HG03521 (cell line): ENCODE data around the gene MGRN1.

Experiments
- ATAC-seq: cut with Tn5 transposase; IDR thresholded peaks from one replicate; pipeline ENCODE4 v1.9.1; 2021; ENCODE audit warnings: mild to moderate bottlenecking, moderate library complexity; ENCODE audit not compliant: unreplicated experiment

Gene MGRN1

GRCh38 chr16:4668313-4668960, 43.8 kb downstream of the MGRN1 start:
- ATAC-seq, result no peak

- no peak for ATAC-seq
These were observed 48.9 kb downstream of the MGRN1 start for GRCh38 chr16:4673387-4674046.

DNA sequence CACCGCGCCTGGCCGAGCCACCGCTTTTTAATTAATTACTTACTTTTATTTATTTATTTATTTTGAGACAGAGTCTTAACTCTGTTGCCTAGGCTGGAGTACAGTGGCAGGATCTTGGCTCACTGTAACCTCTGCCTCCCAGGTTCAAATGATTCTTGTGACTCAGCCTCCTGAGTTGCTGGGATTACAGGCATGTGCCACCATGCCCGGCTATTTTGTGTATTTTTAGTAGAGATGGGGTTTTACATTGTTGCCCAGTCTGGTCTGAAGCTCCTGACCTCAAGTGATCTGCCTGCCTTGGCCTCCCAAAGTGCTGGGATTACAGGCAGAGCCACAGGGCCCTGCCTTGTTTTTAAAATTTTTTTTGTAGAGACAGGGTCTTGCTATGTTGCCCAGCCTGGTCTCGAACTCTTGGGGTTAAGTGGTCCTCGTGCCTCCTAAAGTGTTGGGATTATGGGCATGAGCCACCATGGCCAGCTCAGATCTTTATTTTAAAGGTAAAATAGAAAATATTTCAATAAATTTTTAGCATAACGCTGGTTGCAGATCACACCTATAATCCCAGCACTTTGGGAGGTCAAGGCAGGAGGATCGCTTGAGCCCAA, 50.4 kb downstream of the MGRN1 start:
- ATAC-seq, result no peak

GRCh38 chr16:4675864-4676786, 51.5 kb downstream of the MGRN1 start:
- ATAC-seq, result no peak

DNA sequence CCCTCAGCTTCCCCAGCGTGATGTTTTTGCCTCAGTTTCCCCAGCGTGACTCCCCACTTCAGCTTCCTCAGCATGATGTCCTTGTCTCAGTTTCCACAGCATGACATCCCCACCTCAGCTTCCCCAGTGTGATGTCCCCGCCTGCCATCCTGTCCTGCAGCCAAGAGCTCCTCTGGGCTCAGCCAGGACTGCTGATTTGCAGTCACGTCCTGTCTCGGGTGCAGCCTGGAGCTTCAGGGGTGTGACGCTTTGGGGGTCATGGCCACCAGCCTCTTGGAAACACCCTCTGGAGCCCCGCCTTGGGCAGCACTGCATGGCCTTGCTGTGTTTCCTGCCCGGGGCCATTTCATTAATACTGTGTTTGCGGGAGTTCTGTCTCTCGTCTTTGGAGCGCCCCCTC, 52.2 kb downstream of the MGRN1 start:
- no peak for ATAC-seq

DNA sequence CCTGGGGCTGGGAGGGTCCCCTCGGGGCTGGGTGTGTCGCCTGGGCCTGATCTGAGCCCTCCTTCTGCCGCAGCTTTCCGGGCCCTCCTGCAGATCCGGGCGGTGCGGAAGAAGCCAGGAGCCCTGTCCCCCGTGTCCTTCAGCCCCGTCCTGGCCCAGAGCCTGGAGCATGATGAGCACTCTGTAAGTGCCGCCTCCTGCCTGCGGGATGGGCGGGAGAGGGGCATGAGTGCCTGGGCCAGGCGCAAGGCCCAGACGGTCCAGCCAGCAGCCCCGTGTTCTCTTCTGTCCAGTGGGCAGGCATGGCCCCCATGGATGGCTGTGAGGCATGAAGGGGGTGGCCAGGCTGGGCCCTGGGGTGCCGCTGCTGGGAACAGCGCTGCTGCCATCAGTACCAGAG, 52.8 kb downstream of the MGRN1 start:
- ATAC-seq, result no peak

DNA sequence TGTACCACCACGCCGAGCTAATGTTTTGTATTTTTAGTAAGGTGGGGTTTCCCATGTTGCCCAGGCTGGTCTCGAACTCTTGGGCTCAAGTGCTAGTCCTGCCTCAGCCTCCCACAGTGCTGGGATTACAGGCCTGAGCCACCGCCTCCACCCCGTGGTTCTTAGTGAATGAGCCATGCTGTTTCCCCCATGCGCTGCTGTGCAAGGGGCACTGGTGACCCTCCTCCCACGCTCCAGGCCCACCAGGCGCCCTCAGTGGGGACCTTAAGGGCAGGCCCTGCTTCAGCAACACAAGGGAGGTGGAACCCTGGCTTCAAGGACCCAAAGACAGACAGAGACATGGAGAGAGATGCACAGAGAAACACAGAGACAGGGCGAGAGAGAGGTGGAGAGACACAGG, 53.4 kb downstream of the MGRN1 start:
- no peak for ATAC-seq

GRCh38 chr16:4678596-4678995, 54.0 kb downstream of the MGRN1 start:
- no peak for ATAC-seq

- ATAC-seq, result no peak
These were observed 54.7 kb downstream of the MGRN1 start for GRCh38 chr16:4679156-4679849.

DNA sequence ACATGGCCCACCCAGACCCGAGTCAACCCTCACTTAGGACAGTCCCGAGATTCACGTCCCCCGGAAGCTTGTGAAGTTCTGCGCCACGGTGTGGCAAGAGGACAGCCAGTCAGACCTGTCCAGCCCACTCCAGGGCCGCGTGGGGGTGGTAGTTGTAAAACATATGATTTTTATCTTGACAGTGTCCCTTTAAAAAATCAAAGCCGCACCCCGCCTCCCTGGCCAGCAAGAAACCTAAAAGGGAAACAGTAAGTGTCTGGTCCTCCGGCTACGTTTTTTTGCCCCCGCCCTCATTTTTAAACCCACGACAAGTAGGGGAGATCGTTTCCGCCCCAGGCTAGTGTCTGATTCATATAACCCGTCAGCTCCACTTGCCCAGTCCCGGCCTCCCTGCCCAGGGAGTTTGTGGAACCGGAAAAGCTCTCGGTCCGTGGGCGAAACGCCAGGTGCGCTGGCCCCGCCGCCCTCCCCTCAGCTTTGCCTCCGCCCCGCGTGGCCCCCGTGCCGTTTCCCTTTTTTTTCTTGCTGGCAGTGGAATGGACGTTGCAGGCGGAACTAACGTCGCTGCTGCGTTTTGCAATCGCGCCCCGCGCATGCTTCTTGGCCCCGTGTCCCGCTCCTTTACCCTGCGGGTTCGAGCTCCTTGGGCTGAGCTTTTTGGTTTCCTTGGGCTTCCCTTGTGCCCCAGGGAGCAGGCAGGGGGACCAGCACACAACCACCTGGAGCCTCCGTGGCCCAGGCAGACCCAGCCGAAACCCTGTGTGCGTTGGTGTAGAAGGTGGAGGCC, 55.4 kb downstream of the MGRN1 start:
- no peak for ATAC-seq

GRCh38 chr16:4680673-4681470, 56.2 kb downstream of the MGRN1 start:
- no peak for ATAC-seq

DNA sequence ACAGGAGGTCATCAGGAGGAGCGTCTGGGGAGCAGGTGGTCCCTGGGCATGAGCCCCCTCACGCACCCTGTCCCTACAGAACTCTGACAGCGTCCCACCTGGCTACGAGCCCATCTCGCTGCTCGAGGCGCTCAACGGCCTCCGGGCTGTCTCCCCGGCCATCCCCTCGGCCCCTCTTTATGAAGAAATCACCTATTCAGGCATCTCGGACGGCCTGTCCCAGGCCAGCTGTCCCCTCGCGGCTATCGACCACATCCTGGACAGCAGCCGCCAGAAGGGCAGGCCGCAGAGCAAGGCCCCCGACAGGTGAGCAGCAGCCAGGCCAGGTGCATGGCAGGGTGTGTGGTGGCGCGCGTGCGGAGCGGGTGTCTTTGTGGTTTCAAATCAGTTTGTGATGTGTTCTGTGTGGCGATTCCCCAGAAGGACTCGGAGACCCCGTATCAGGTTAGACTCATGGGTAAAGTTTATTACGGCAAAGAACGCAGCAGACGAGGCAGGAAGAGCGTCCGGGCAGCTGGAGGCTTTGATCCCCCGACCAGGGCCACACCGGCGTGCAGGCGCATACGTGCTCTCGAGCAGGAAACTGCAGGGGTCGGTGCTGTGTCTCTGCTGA, 57.0 kb downstream of the MGRN1 start:
- no peak for ATAC-seq

DNA sequence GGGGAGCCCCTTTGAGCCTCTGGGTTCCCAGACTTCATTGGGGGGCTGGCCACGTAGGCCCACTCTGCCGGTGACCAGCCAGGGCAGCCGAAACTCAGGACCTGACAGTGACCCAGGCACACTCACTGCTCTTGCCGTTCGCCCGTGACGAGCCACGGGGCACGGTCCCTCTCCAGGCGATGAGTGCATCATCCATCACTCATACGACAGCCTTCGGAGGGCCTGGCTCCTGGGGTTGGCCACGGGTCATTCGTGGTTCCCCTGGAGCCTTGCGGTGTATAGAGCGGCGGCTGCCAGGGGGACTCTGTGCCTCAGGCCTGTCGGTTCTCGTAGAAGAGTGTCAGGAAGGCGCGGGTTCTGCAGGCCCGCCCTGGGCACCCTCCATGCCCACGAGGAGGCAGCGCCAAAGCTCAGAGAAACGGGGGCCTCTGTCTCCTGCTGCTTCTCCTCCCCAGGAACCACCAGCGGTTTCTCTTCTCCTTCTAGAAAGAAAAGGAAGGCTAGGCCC, 57.5 kb downstream of the MGRN1 start:
- ATAC-seq, result no peak

DNA sequence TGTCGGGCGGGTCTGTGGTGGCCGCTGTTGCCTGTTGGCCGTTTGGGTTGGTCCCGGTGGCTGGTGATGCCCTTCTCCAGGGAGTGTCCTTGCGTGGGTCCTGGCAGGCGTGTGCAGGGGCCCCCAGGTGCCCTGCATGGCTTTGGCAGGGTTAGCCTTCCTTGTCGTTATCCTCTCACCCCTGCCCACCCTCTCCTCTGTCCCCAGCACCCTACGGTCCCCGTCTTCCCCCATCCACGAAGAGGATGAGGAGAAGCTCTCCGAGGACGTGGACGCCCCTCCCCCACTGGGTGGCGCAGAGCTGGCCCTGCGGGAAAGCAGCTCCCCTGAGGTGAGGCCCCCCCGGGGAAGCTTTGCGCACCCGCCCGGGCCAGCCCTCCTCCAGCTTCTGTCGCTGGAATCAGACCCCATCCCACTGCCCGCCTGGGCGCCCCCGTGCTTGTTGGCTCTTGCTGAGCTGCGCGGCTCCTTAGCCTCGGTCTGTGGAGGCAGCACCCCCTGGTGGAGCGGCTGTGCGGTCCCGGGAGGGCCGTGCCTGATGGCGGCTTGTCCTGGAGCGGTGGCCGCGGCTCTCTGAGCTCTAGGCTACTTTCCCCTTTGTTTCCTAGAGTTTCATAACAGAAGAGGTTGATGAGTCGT, 58.1 kb downstream of the MGRN1 start:
- no peak for ATAC-seq

- ATAC-seq, result no peak
These were observed 58.8 kb downstream of the MGRN1 start for GRCh38 chr16:4683255-4684057.

- no peak for ATAC-seq
These were observed 59.6 kb downstream of the MGRN1 start for GRCh38 chr16:4684058-4684715.

DNA sequence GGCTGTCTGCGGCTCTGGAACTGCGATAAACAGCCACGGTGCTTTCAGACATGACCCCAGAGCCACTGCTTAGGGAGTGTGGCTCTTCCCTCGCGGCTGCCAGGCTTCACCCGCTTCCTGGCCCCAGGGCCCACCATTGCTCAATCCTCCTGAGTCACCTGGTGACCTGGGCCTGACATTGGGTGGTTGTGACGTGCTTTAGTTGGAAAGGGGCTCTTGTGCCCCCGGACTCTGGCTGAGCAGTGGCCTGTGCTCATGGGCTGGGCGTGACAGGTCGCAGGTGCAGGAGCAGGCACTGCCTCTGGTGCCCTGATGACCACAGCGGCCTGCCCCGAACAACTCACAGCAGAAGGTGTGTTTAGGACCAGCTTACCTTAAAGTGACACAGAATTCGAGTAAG, 60.1 kb downstream of the MGRN1 start:
- ATAC-seq, result no peak
